Suprapubic skin (tissue), 3 donors: ENCODE data around the gene RASSF9.

ENCODE experiments used
- POLR2A ChIP-seq, 2 donors: fragments of 450-650 bp; IDR thresholded peaks; one replicate each; pipeline ENCODE4 v1.6.1; 2017; ENCODE audit warnings: antibody characterized with exemption in 2 of 2, mild to moderate bottlenecking in 2 of 2, moderate library complexity in 2 of 2
- TF ChIP-seq, protein P1 (sequence below), 2 donors: fragments of 200-600 bp in 1 of 2; fragments of 450-650 bp in 1 of 2; sonication (generic) in 1 of 2; IDR thresholded peaks; one replicate each; pipeline ENCODE4 v1.5.1; 2016 to 2019; ENCODE audit warnings: antibody characterized with exemption in 2 of 2, mild to moderate bottlenecking in 1 of 2, moderate library complexity in 1 of 2

DNA sequence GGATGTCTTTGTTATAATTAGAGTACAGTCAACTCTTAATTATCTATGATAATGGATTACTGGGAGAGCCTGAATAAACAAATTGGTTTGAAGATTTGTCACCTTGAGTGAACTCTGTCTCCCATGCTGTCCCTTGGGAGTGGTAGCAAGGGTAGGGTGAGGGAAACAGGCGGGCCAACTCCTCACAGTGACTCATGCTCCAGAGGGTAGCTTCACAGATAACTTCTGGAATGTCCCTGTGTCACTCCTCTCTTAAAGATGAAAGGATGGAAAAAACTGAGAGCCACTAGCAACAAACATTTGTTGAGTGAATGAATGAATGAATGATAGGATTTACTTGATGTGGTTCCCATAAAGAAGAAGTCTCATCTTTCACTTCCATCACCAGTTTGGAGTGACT, 53.5 kb downstream of the RASSF9 start:
- TF ChIP-seq, protein P1, sequence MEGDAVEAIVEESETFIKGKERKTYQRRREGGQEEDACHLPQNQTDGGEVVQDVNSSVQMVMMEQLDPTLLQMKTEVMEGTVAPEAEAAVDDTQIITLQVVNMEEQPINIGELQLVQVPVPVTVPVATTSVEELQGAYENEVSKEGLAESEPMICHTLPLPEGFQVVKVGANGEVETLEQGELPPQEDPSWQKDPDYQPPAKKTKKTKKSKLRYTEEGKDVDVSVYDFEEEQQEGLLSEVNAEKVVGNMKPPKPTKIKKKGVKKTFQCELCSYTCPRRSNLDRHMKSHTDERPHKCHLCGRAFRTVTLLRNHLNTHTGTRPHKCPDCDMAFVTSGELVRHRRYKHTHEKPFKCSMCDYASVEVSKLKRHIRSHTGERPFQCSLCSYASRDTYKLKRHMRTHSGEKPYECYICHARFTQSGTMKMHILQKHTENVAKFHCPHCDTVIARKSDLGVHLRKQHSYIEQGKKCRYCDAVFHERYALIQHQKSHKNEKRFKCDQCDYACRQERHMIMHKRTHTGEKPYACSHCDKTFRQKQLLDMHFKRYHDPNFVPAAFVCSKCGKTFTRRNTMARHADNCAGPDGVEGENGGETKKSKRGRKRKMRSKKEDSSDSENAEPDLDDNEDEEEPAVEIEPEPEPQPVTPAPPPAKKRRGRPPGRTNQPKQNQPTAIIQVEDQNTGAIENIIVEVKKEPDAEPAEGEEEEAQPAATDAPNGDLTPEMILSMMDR (IDR thresholded peaks at IDR 0.05): no peak
- no peak for TF ChIP-seq POLR2A (IDR thresholded peaks at IDR 0.05)
